Transverse colon (tissue), 4 donors: ENCODE measurements around the gene TYRO3.
"Not testable (repeated sequence)": the region's sequence is repeated elsewhere in the genome, so short reads cannot be mapped to it uniquely, and the experiment has no call there.

Experiments used
- POLR2A ChIP-seq: fragments of 450-650 bp; IDR thresholded peaks from one replicate; pipeline ENCODE4 v1.6.1; 2016; ENCODE audit warnings: antibody characterized with exemption, mild to moderate bottlenecking, moderate library complexity
- POLR2AphosphoS5 ChIP-seq, 3 donors: sonication (generic); formaldehyde crosslinking; IDR thresholded peaks; one replicate each; pipeline ENCODE4 v1.6.1; 2016; ENCODE audit warnings: antibody characterized with exemption in 3 of 3
- TF ChIP-seq, protein P1 (sequence below), 5 experiments: fragments of 200-600 bp in 3 of 5; fragments of 450-650 bp in 2 of 5; sonication (generic) in 3 of 5; IDR thresholded peaks; 1 replicate in 2 of 5; 2 replicates in 3 of 5; pipeline ENCODE4 v1.5.1; 2016 to 2017; ENCODE audit warnings: antibody characterized with exemption in 5 of 5, inconsistent platforms in 3 of 5, mild to moderate bottlenecking in 2 of 5, moderate library complexity in 1 of 5

DNA sequence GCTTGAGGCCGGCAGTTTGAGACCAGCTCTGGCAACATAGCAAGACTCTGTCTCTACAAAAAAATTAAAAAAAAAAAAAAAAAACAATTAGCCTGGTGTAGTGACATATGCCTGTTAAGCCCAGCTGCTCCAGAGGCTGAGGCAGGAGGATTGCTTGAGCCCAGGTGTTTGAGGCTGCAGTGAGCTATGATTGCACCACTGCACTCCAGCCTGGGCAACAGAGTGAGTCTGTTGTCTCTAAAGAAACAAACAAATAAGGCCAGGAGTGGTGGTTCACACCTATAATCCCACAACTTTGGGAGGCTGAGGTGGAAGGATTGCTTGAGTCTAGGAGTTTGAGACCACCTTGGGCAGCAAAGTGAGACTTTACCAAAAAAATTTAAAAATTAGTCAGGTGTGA, 10.2 kb downstream of the TYRO3 start:
- TF ChIP-seq, protein P1, sequence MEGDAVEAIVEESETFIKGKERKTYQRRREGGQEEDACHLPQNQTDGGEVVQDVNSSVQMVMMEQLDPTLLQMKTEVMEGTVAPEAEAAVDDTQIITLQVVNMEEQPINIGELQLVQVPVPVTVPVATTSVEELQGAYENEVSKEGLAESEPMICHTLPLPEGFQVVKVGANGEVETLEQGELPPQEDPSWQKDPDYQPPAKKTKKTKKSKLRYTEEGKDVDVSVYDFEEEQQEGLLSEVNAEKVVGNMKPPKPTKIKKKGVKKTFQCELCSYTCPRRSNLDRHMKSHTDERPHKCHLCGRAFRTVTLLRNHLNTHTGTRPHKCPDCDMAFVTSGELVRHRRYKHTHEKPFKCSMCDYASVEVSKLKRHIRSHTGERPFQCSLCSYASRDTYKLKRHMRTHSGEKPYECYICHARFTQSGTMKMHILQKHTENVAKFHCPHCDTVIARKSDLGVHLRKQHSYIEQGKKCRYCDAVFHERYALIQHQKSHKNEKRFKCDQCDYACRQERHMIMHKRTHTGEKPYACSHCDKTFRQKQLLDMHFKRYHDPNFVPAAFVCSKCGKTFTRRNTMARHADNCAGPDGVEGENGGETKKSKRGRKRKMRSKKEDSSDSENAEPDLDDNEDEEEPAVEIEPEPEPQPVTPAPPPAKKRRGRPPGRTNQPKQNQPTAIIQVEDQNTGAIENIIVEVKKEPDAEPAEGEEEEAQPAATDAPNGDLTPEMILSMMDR (IDR thresholded peaks at IDR 0.05), result not testable (repeated sequence)
- not testable (repeated sequence) for TF ChIP-seq POLR2AphosphoS5 (IDR thresholded peaks at IDR 0.05); POLR2A
